C4-2B (cell line): Measurements from ENCODE around the gene TANC1.

ENCODE experiments used
- CTCF ChIP-seq: fragments of 450-650 bp; conservative IDR thresholded peaks from 2 replicates; pipeline ENCODE4 v1.5.1; 2017; ENCODE audit warnings: mild to moderate bottlenecking
- ZFX ChIP-seq: fragments of 450-650 bp; IDR thresholded peaks from 2 replicates; pipeline ENCODE4 v1.6.1; 2017

- TF ChIP-seq CTCF (no peak), ZFX (no peak)
These were observed 43.7 kb downstream of the TANC1 start for GRCh38 chr2:159012142-159012541.
